Activated T-cell treated with anti-CD3 and anti-CD28 coated beads, Interleukin-2, amount 50 U/mL, for 48 hours (primary cell): ENCODE data around the gene RANGRF.
A peak's percentile ranks its signal among the peaks of the same experiment; 100 is the strongest.

Experiments
- DNase-seq, 2 experiments: peaks; one replicate each; pipeline ENCODE4 v3.0.0-alpha.2; 2020

The RANGRF gene

DNA sequence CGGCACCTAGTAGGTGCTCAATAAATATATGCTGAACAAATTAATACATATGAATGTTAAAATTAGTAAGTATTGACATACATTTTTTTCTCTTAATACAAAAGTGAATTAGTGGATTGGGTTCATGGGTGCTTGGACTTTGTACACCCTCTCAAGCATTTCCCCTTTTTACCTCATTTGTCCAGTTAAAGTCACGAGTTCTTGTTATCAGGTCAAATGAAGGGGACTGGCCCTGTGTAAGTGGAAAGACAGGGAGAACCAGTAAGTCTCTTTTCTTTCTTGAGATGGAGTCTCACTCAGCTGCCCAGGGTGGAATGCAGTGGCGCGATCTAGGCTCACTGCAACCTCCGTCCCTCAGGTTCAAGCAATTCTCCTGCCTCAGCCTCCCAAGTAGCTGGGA lies 13.7 kb upstream of the RANGRF start:
- no peak for DNase-seq

- DNase-seq = no peak
These were observed 12.8 kb upstream of the RANGRF start for GRCh38 chr17:8275421-8276290.

DNA sequence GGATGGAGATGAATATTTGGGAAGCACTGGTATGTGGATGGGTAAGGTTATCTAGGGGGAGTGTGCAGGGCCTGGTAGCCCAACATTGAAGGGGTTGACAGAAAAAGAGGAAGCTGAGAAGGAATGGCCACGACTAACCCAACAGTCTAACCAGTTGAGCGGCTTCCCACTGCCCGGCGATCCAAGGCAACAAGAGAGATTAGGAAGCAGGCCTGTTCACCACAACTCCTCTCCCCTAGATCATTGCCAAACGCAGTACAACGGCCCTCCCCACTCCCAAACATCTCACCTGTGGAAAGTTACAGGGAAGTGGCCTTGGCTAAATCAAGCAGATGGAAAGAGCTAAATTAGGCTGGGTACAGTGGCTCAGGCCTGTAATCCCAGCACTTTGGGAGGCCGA lies 11.2 kb upstream of the RANGRF start:
- no peak for DNase-seq

DNA sequence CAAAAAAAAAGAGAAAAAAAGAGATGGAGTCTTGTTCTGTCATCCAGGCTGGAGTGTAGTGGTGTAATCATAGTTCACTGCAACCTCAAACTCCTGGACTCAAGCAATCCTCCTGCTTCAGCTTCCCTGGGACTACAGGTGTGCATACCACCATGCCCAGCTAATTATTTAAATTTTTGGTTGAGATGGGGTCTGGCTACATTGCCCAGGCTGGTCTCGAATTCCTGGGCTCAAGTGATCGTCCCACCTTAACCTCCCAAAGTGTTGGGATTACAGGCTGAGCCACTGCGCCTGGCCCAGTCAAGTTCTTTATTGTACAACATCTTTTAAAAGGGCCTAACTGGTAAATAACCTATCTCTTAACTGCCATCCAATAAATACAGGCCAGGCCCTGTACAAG lies 6.1 kb upstream of the RANGRF start:
- no peak for DNase-seq

DNA sequence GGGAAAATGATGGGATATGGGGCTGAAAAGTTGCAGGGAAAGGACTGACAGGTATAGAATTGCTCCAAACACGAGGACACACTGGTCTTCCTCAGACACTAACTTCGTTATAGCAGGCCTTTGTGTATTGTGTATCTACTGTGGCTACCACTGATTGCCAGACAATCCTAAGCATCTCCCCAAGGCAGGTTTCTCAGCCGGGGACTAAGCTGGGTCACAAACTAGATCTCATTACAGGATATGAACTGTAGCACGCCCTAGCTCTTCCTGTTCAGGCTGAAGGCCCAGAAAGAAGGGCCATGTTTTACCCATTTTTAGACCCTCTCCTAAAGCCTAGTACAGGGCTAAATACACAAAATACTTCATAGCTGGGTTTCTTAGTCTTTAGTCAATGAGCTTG lies 5.1 kb upstream of the RANGRF start:
- no peak for DNase-seq

DNA sequence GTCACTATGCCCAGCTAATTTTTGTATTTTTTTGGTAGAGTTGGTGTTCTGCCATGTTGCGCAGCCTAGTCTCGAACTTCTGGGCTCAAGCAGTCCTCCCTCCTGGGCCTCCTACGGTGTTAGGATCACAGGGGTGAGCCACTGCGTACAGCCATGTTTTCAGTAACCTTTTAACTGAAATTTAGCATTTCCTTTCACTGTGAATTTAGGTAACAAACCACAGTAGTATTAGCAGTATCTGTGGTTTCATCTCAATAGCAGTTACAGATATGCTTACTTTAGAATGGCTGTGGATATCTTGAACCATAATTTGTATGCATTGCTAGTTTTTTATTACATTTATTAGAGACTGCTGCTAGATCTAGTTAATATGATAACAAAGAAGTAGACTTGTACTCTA lies 4.3 kb upstream of the RANGRF start:
- DNase-seq = no peak

DNA sequence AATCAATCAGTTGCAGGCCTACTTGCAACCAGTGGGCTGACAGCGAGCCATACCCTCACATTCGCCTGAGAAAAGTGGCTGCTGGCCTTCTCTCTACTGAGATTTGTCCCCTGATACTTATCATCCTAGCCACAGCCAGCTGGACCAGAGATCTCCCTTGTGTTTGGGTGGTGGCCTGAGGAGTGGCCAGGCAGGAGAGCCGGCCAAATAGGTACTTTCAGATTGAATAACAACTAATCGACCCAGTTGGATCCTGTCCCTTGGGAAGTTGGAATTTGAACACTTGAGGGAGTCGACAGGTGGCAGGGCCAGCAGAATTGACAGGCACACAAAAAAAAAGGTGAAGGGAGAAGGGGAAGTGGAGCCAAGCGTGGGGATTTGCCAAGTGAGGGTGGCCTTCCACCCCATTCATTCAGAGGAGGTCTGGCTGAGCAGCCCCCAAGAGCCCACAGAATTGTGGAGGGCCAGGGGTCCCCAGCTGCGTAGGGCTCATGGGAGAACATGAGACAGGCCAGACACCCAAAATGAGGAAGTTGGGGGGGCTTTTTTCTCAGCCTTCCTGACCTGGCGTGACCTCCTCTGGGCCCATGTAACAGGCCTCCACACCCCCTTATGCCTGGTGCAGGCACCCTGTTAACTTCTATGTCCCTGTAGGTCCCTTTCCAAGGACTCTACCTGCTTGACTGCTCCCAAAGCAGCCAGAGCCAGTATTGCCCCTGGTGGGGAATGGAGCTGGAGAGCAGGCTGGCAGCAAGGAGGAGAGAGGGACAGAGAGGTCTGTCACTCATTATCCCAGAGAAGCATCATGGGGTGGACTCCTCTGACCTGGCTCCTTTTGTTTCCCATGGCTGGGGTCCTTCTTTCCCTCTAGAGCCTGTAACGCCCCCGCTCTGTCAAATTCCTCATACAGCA lies 2.9 kb upstream of the RANGRF start:
- no peak for DNase-seq

GRCh38 chr17:8287651-8288335 lies 677 bp upstream of the RANGRF start:
- DNase-seq = no peak

DNA sequence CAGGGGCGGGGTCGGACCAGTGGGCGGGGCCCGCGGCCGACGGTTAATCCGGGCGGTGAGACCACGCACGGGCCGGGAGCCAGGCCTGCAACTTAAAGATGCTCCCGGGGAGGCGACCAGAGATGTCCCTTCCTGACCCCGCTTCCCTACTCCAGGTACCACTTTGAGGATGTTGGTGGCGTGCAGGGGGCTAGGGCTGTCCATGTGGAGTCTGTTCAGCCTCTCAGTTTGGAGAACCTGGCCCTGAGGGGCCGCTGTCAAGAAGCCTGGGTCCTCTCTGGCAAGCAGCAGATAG lies 580 bp downstream of the RANGRF start:
- no peak for DNase-seq

GRCh38 chr17:8290043-8290442 lies 1.6 kb downstream of the RANGRF start:
- DNase-seq = no peak

DNA sequence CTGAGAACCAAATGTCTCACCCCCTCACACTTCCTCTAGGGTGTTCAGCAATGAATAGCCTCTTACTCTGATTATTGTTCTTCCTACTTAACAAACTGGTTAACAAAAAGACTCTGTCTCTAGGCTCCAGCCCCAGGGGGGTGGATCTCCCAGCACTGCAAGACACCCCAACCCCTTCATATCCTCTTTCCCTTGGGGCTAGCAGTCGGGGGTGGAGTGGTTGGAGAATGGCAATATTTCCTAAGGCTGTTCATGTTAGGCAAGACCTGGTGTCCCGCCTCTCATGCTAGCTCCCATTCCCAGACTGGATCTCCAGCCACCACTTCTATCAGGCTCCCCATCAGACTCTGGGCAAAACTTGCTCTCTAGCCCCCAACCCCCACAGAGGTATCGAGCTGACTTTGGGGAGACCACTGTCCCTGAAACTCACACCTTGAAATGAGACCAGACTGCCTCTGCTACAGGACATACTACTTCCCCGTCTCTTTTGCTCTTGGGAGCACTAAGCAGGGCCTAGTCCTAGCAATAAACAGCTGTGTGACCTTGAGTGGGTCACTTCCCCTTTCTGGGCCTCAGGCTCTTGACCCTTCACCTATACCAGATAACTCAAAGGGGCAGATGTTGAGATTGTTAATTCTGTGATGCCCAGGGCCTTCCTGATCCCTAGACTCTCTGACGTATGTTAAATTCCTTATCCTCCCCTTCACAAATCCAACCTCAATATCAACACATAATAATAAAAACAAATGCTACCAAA lies 4.3 kb downstream of the RANGRF start:
- no peak for DNase-seq

- no peak for DNase-seq
These were observed 5.9 kb downstream of the RANGRF start for GRCh38 chr17:8294361-8294760.

DNA sequence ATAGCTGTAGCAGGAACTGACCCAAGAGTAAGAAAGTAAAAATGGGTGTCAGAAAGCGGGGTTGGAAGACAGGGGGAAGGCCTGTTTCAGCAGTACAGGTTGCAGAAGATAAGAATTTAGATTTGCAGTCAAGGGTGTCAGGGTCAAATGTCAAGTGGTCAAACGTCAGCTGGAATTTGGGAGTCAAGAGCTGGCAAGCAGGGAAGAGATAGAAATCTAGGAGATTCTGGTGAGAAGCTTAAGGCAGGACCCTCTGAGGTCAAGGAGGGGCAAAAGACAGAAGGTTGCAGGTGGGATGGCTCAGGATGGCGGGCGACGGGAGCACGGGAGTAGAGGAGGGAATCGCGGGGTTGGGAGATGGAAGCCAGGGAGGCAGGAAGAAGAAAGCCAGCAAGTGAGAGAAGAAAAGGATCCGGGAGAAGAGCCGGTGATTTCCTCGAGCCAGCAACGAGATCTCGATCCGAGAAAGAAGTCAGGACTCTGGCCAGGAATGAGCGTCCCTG lies 6.4 kb downstream of the RANGRF start:
- DNase-seq = no peak

- DNase-seq = no peak
These were observed 11.8 kb downstream of the RANGRF start for GRCh38 chr17:8300226-8300625.

- peak; percentile 60 to 70 for DNase-seq
These were observed 12.3 kb downstream of the RANGRF start for GRCh38 chr17:8300627-8301242.

- DNase-seq = no peak
These were observed 22.2 kb downstream of the RANGRF start for GRCh38 chr17:8310601-8311123.

DNA sequence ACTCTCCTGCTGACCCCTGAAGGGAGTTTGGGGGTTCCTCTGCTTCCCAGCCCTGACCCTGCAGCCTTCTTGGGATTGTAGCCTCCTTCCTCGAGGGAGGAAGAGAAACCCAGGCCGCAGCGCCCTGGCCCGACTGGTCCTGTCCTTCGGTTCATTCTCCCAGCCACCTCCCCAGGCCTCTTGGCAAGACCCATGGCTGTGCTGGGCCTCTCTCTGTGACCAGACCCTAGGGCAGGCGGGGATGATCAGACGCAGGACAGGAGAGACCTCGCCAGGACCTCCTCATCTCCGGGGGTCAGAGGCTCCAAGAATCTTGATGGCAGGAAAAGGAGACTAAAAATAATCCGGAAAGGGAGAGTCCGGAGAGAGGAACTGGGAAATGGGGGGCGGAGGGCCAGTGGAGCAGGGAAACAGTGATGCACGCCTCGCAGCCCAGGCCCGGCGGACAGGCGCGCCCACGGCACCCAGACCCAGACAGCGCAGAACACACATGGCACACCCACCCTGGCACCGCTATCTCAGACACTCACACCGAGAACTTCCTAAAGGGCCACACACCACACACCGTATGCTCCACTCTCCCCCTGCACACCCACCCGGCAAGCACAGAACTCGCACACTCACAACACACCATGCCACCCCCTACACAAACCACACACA lies 22.8 kb downstream of the RANGRF start:
- no peak for DNase-seq

GRCh38 chr17:8312251-8312650 lies 23.8 kb downstream of the RANGRF start:
- DNase-seq = no peak

DNA sequence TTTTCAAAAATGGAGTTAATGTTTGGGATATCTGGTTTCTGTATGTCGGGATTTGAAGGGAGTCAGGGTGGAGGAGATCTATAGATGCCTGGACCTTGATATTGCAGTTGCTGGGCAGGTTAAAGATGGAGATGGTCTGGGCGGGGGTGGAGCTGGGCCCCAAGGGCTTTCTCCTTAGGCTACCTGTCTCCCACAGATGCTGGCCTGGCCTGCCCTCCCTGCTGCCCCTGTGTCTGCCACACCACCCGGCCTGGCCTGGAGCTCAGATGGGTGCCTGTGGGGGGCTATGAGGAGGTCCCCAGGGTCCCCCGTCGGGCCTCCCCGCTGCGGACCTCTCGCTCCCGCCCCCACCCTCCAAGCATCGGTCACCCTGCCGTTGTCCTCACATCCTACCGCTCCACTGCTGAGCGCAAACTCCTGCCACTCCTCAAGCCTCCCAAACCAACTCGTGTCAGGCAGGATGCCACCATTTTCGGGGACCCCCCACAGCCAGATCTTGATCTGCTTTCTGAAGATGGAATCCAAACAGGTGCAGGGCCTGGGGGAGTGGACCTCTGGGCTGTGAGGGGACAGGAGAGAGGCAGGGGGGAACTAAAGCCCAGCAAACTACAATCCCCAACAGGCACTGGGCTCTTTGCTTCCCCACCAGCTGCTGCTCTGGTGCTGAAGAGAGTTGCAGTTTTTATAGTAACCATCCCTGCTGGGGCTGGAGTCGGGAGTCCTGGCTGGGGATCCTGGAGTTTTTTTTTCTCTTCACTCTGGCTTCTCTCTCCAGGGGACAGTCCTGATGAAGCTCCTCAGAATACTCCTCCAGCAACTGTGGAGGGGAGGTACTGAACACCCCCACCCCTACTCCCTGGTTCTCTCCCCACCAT lies 24.5 kb downstream of the RANGRF start:
- DNase-seq = no peak
